DND-41 (cell line): Measurements from ENCODE around the gene ZNF248.

ENCODE experiments used
- CTCF ChIP-seq: IDR thresholded peaks from 2 replicates; pipeline ENCODE4 v1.5.1; 2012; ENCODE audit warnings: borderline replicate concordance, low read length, moderate library complexity, mild to moderate bottlenecking; ENCODE audit not compliant: poor library complexity, severe bottlenecking; ENCODE audit errors: extremely low read depth
- EZH2 ChIP-seq: IDR thresholded peaks from 3 replicates; pipeline ENCODE4 v1.6.1; 2012; ENCODE audit warnings: borderline replicate concordance, low read depth, mild to moderate bottlenecking, moderate library complexity, low read length, inconsistent platforms; ENCODE audit not compliant: severe bottlenecking

- no peak for TF ChIP-seq EZH2
- TF ChIP-seq CTCF = peak; percentile 80
These were observed 102.7 kb downstream of the ZNF248 start for GRCh38 chr10:37754538-37755323.
